AG04449 (cell line): ENCODE results near the gene CHSY3.

Experiments used
- CTCF ChIA-PET: fragments of 350-600 bp; formaldehyde crosslinking; extraction: SDS; loops from one replicate; lab custom pipeline; 2021; ENCODE audit warnings: antibody characterized with exemption; lab: Yijun Ruan, JAX
- POLR2A ChIA-PET: fragments of 400-600, 350-600 bp; formaldehyde crosslinking; extraction: SDS; loops from one replicate; lab custom pipeline; 2020; ENCODE audit warnings: antibody characterized with exemption, inconsistent platforms; lab: Yijun Ruan, JAX
- DNase-seq: peaks from one replicate; pipeline ENCODE4 v3.0.0-alpha.2; 2010; ENCODE audit warnings: low read depth, low spot score
- H3K4me3 ChIP-seq: 2 replicates; pipeline ENCODE4 v1.5.1; 2011; ENCODE audit warnings: low read depth, mild to moderate bottlenecking, control low read depth, low read length
- CTCF ChIP-seq: IDR thresholded peaks from one replicate; pipeline ENCODE4 v1.5.1; 2011; ENCODE audit warnings: mild to moderate bottlenecking, moderate library complexity, low read length, control low read depth, inconsistent platforms; ENCODE audit not compliant: insufficient read depth; ENCODE audit errors: missing control alignments

The CHSY3 gene

GRCh38 chr5:130032807-130033206, 128.5 kb downstream of the CHSY3 start:
- H3K4me3 ChIP-seq = no peak overlapping the region
- ChIA-PET CTCF (no interaction called here), POLR2A (no interaction called here)
- no peak for TF ChIP-seq CTCF
- DNase-seq = no peak

GRCh38 chr5:130034566-130035210, 130.4 kb downstream of the CHSY3 start:
- TF ChIP-seq CTCF = no peak
- DNase-seq = peak; percentile 44
- CTCF ChIA-PET = no interaction called here
- POLR2A ChIA-PET = no interaction called here
- no peak overlapping the region for H3K4me3 ChIP-seq

GRCh38 chr5:130035388-130035787, 131.1 kb downstream of the CHSY3 start:
- TF ChIP-seq CTCF = no peak
- POLR2A ChIA-PET = no interaction called here
- CTCF ChIA-PET = no interaction called here

GRCh38 chr5:130037905-130038304, 133.6 kb downstream of the CHSY3 start:
- POLR2A ChIA-PET = no interaction called here
- no peak for TF ChIP-seq CTCF
- no peak overlapping the region for H3K4me3 ChIP-seq
- DNase-seq = no peak
- CTCF ChIA-PET = interaction anchor here (1.3 kb wide), 1 partner anchor 14 kb away, joined by 3 read pairs; no protein-coding TSS in a partner anchor

More at GRCh38 chr5:130035388-130035787, 131.1 kb downstream of the CHSY3 start:
- H3K4me3 ChIP-seq = no peak overlapping the region
- no peak for DNase-seq

GRCh38 chr5:130043834-130044233, 139.6 kb downstream of the CHSY3 start:
- TF ChIP-seq CTCF = no peak
- ChIA-PET CTCF (no interaction called here), POLR2A (no interaction called here)
- no peak overlapping the region for H3K4me3 ChIP-seq
- DNase-seq = no peak

- H3K4me3 ChIP-seq = no peak overlapping the region
- no peak for DNase-seq
- ChIA-PET POLR2A (no interaction called here), CTCF (no interaction called here)
- TF ChIP-seq CTCF = no peak
These were observed 141.1 kb downstream of the CHSY3 start for GRCh38 chr5:130045334-130045733.
